ENCODE measurements around the gene IRF2BPL. TPM values are rescaled to one million over a fixed set of nuclear protein-coding genes. Genes with fewer than 3 reads are reported as not detected.

IRF2BPL gene
- total RNA-seq, 1 donor from 2014 or later = 128 TPM

- Mint-ChIP-seq H3K27me3 (ENCODE audit: low read depth) (no peaks in the 10 kb centered on the region), H3K9me3 (no peaks in the 10 kb centered on the region), H3K36me3 (no peaks in the 10 kb centered on the region), H3K27ac (no peak overlapping the region), H3K4me3 (no peak overlapping the region), H3K4me1 (peaks cover 36% of the 10 kb centered on the region)
- no peak for DNase-seq (ENCODE audit: low spot score in 2 of 2, unreplicated experiment in 2 of 2)
- no peak for TF ChIP-seq CTCF (IDR thresholded peaks at IDR 0.05; ENCODE audit: unreplicated experiment)
Observed at GRCh38 chr14:77064521-77065178, 36.1 kb upstream of the IRF2BPL start.

- no peak for DNase-seq (ENCODE audit: low spot score in 2 of 2, unreplicated experiment in 2 of 2)
- H3K27me3 Mint-ChIP-seq (ENCODE audit: low read depth) = no peaks in the 10 kb centered on the region
- TF ChIP-seq CTCF (IDR thresholded peaks at IDR 0.05; ENCODE audit: unreplicated experiment) = no peak
- no peak overlapping the region for H3K4me3 Mint-ChIP-seq
- H3K36me3 Mint-ChIP-seq = no peaks in the 10 kb centered on the region
- no peak overlapping the region for H3K27ac Mint-ChIP-seq
- peaks cover 40% of the 10 kb centered on the region for H3K4me1 Mint-ChIP-seq
- H3K9me3 Mint-ChIP-seq = no peaks in the 10 kb centered on the region
Observed at GRCh38 chr14:77063571-77064171, 35.2 kb upstream of the IRF2BPL start.

GRCh38 chr14:77062261-77062660 lies 33.8 kb upstream of the IRF2BPL start:
- Mint-ChIP-seq H3K27me3 (ENCODE audit: low read depth) (no peaks in the 10 kb centered on the region), H3K4me1 (peaks cover 33% of the 10 kb centered on the region), H3K9me3 (no peaks in the 10 kb centered on the region), H3K36me3 (no peaks in the 10 kb centered on the region), H3K27ac (no peak overlapping the region), H3K4me3 (no peak overlapping the region)
- no peak for TF ChIP-seq CTCF (IDR thresholded peaks at IDR 0.05; ENCODE audit: unreplicated experiment)
- DNase-seq (ENCODE audit: low spot score in 2 of 2, unreplicated experiment in 2 of 2) = no peak

GRCh38 chr14:77061630-77062257 lies 33.2 kb upstream of the IRF2BPL start:
- no peak overlapping the region for H3K4me3 Mint-ChIP-seq

GRCh38 chr14:77059276-77059915 lies 30.9 kb upstream of the IRF2BPL start:
- Mint-ChIP-seq H3K27ac (no peak overlapping the region), H3K4me1 (peaks cover 14% of the 10 kb centered on the region), H3K27me3 (ENCODE audit: low read depth) (no peaks in the 10 kb centered on the region), H3K36me3 (peaks cover 3% of the 10 kb centered on the region), H3K9me3 (no peaks in the 10 kb centered on the region), H3K4me3 (no peak overlapping the region)
- no peak for DNase-seq (ENCODE audit: low spot score in 2 of 2, unreplicated experiment in 2 of 2)
- no peak for TF ChIP-seq CTCF (IDR thresholded peaks at IDR 0.05; ENCODE audit: unreplicated experiment)

More at GRCh38 chr14:77061630-77062257, 33.2 kb upstream of the IRF2BPL start:
- Mint-ChIP-seq H3K9me3 (no peaks in the 10 kb centered on the region), H3K27me3 (ENCODE audit: low read depth) (no peaks in the 10 kb centered on the region), H3K36me3 (no peaks in the 10 kb centered on the region), H3K27ac (no peak overlapping the region), H3K4me1 (peaks cover 28% of the 10 kb centered on the region)
- no peak for TF ChIP-seq CTCF (IDR thresholded peaks at IDR 0.05; ENCODE audit: unreplicated experiment)
- no peak for DNase-seq (ENCODE audit: low spot score in 2 of 2, unreplicated experiment in 2 of 2)
